ENCODE results near the gene DUS3L.
"Not testable (repeated sequence)": the region's sequence is repeated elsewhere in the genome, so short reads cannot be mapped to it uniquely, and the experiment has no call there.

The DUS3L gene

GRCh38 chr19:5795382-5795919 lies 4.5 kb upstream of the DUS3L start:
- Mint-ChIP-seq H3K4me3 (no peak overlapping the region), H3K36me3 (ENCODE audit: low read depth) (peaks cover 6% of the 10 kb centered on the region), H3K4me1 (ENCODE audit: low read depth) (peaks cover 7% of the 10 kb centered on the region), H3K27me3 (peaks cover 14% of the 10 kb centered on the region), H3K27ac (no peak overlapping the region), H3K9me3 (no peaks in the 10 kb centered on the region)

DNA sequence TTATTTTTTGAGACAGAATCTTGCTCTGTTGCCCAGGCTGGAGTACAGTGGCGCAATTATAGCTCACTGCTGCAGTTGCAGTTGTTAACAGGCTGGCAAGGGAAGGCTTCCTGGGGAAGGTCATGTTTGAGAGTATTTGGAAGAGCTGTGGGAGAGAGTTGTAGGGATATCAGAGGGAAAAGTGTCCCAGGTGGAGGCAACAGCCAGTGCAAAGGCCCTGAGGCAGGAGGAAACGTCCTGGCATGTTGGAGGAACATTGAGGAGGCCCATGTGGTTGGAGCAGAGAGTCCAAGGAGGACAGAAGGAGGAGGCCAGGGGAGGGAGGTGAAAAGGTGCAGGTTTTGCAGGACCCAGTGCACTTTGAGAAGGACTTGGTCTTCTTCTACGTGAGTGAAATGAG lies 2.2 kb upstream of the DUS3L start:
- H3K36me3 Mint-ChIP-seq (ENCODE audit: low read depth) = peaks cover 25% of the 10 kb centered on the region
- H3K4me3 Mint-ChIP-seq = no peak overlapping the region
- no peaks in the 10 kb centered on the region for H3K9me3 Mint-ChIP-seq
- H3K27me3 Mint-ChIP-seq = no peaks in the 10 kb centered on the region
- H3K4me1 Mint-ChIP-seq (ENCODE audit: low read depth) = peaks cover 20% of the 10 kb centered on the region
- no peak overlapping the region for H3K27ac Mint-ChIP-seq

DNA sequence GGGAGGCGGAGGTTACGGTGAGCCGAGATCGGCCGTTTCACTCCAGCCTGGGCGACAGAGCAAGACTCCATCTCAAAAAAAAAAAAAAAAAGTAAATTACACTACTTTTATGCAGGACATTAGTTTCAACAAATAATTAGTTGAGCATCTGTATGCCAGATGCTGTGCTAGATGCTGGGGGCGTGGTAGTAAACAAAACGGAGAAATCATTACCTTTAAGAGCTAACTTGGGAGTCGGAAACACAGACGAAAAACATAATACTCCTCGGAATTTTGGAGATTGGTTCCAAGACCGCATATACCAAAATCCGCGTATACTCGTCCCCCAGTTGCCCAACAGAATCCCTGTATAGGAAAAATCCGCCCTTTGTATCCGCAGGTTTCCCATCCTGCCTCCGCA lies 1.3 kb upstream of the DUS3L start:
- H3K36me3 Mint-ChIP-seq (ENCODE audit: low read depth) = peaks cover 30% of the 10 kb centered on the region
- H3K4me1 Mint-ChIP-seq (ENCODE audit: low read depth) = peaks cover 23% of the 10 kb centered on the region
- H3K9me3 Mint-ChIP-seq = no peaks in the 10 kb centered on the region
- H3K4me3 Mint-ChIP-seq = no peak overlapping the region
- H3K27me3 Mint-ChIP-seq = no peaks in the 10 kb centered on the region
- H3K27ac Mint-ChIP-seq = no peak overlapping the region

DNA sequence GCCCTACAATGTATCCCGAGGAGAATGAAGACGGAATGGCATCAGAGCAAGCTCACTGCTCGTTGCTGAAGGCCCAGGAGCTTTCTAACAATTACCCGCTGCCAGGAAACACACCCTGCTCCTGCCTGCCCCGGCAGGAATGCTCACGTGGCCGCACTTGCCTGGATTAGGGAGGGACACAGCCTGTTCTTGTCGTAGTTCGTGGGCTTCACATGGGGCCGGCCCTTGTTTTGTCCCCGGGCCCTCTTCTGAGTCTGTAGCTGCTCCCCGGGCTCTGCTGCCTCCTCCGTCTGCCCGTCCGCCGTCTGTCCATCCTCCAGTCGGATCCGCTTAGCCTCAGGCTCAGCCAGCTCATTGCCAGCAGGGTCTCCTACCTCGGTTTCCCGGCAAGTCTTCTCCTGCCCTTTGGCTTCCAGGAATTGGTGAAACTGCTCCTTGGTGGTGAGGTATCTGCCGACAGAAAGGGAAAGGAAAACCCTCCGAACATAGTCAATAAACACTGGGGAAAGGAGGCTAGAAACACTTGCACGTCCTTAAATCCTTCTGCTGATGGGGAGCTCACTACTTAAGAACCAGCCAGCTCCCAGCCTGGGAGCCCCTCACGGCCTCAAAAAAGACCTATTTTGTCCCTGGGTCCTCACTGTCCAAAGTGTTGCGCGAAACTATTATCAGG lies 941 bp downstream of the DUS3L start:
- no peaks in the 10 kb centered on the region for H3K9me3 Mint-ChIP-seq
- H3K4me3 Mint-ChIP-seq = peak overlapping the region; percentile 97
- no peaks in the 10 kb centered on the region for H3K27me3 Mint-ChIP-seq
- H3K27ac Mint-ChIP-seq = peak overlapping the region; percentile 100
- peaks cover 44% of the 10 kb centered on the region for H3K36me3 Mint-ChIP-seq (ENCODE audit: low read depth)
- H3K4me1 Mint-ChIP-seq (ENCODE audit: low read depth) = peaks cover 27% of the 10 kb centered on the region

DNA sequence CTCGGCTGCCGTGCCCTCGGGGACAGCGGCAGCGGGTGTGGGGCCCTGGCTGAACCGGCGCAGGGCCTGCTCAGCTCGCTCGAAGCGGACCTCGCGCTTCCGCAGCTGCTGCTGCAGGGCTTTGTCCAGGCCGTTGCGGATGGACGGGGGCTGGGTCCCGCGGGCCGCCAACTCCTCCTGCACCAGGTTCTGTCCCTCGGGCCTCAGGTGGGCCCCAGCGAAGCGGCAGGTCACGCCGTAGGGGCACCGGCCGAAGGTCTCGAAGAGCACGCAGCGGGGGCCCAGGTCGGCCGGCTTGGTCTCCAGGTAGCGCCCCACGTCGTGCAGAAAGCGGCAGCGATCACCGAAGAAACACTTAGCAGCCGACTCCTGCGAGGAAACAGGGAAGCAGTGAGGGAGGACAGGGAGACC lies 1.6 kb downstream of the DUS3L start:
- peak overlapping the region; percentile 97 for H3K4me3 Mint-ChIP-seq
- no peak overlapping the region for H3K27ac Mint-ChIP-seq
- H3K27me3 Mint-ChIP-seq = no peaks in the 10 kb centered on the region
- H3K4me1 Mint-ChIP-seq (ENCODE audit: low read depth) = peaks cover 27% of the 10 kb centered on the region
- H3K36me3 Mint-ChIP-seq (ENCODE audit: low read depth) = peaks cover 44% of the 10 kb centered on the region
- no peaks in the 10 kb centered on the region for H3K9me3 Mint-ChIP-seq

DNA sequence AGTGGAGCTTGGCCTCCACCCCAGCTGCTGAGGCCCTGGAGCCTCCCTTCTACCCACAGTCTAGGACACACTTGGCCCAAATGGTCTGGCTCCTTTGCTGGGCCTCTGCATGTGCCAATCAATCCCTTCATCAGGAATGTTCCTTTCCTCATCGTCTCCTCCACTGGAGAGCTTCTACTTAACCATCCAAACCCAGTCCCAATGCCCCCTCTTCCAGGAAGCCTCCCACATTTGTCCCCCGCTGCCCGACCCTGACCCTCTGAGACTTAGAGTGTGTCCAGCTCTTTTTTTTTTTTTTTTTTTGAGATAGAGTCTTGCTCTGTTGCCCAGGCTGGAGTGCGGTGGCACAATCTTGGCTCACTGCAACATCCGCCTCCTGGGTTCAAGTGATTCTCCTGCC lies 2.5 kb downstream of the DUS3L start:
- Mint-ChIP-seq H3K4me3 (peak overlapping the region; percentile 30), H3K27ac (no peak overlapping the region), H3K4me1 (ENCODE audit: low read depth) (peaks cover 27% of the 10 kb centered on the region), H3K36me3 (ENCODE audit: low read depth) (peaks cover 44% of the 10 kb centered on the region), H3K9me3 (no peaks in the 10 kb centered on the region), H3K27me3 (no peaks in the 10 kb centered on the region)

DNA sequence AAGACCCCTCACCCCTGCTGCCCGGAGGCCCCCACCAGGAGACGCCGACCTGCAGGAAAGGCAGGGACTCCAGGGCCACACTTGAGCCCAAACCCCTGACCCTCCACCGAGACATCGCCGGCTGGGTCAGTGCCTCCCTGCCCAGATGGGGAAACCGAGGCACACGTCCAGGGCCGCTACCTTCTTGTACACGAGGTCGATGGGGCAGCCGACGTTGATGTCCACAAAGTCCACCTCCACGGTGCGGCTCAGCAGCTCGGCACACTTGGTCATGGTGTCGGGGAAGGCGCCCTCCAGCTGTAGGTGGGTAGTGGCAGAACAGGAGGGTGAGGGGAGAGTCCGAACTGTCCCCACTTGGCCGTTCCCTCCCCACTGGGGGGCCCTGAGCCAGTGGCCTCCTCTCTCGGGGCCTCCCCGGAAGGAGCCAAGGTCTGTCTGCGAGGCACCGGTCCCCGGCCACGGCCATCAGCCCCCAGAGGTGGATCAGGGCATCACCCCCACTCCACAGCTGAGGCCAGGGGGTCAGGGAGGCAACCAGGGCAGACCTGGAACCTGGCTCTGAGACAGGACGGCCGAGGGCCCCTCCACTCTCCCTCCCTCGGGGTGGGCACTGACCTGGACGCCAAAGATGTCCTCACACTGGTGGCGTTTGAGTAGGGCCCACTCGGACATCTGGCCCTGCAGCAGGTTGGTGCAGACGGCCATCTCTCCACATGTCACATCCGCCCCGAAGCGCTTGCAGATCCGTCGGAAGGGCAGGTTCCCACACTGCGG lies 3.4 kb downstream of the DUS3L start:
- no peak overlapping the region for H3K27ac Mint-ChIP-seq
- no peaks in the 10 kb centered on the region for H3K9me3 Mint-ChIP-seq
- peak overlapping the region; percentile 39 for H3K4me3 Mint-ChIP-seq
- H3K4me1 Mint-ChIP-seq (ENCODE audit: low read depth) = peaks cover 27% of the 10 kb centered on the region
- peaks cover 44% of the 10 kb centered on the region for H3K36me3 Mint-ChIP-seq (ENCODE audit: low read depth)
- H3K27me3 Mint-ChIP-seq = no peaks in the 10 kb centered on the region

DNA sequence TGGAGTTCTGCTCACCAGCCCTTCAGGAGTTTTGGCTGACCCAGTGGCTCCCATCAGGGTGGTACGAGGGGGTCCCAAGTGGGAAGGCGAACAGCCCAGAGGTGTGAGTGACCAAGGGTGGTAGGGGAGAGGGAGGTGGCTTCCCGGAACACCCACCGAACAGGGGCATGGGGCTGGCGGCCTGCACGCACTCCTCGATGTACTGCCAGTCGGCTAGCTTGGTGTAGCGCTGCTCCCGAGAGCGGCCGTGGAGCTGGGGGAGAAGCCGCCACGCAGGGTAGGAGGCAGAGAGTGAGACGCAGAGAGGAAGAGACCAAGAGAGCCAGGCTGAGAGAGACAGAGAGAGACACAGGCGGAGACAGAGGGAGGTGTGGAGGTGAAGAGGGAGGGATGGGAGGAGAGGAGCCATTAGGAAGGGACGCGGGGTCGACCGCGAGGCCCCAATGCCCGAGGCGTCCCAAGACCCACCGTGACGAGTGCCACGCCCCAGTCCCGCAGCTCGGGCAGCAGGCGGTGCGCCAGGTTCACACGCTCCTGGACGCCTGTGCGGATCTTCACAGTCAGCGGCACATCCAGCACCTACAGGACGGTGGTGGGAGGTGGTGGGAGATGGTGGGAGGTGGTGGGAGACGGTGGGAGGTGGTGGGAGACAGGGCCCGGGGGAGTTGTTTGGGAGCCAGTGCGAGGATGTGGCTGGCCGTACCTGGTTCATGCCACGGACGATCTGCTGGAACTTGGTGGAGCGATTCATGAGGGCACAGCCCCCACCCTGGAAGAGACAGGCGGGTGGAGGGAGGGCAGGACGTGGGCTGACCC lies 4.2 kb downstream of the DUS3L start:
- no peaks in the 10 kb centered on the region for H3K27me3 Mint-ChIP-seq
- peaks cover 44% of the 10 kb centered on the region for H3K36me3 Mint-ChIP-seq (ENCODE audit: low read depth)
- H3K9me3 Mint-ChIP-seq = no peaks in the 10 kb centered on the region
- no peak overlapping the region for H3K4me3 Mint-ChIP-seq
- H3K4me1 Mint-ChIP-seq (ENCODE audit: low read depth) = peaks cover 27% of the 10 kb centered on the region
- no peak overlapping the region for H3K27ac Mint-ChIP-seq

GRCh38 chr19:5785423-5785822 lies 5.5 kb downstream of the DUS3L start:
- Mint-ChIP-seq H3K9me3 (no peaks in the 10 kb centered on the region), H3K4me1 (ENCODE audit: low read depth) (peaks cover 20% of the 10 kb centered on the region), H3K4me3 (no peak overlapping the region), H3K36me3 (ENCODE audit: low read depth) (peaks cover 37% of the 10 kb centered on the region), H3K27me3 (no peaks in the 10 kb centered on the region), H3K27ac (no peak overlapping the region)

GRCh38 chr19:5784581-5785147 lies 6.3 kb downstream of the DUS3L start, which contains the start of gene PRR22:
PRR22 (minus strand) TSS chr19:5784746; CDS start chr19:5784660, 86 bp downstream.
- Mint-ChIP-seq H3K36me3 (ENCODE audit: low read depth) (peaks cover 29% of the 10 kb centered on the region), H3K27me3 (no peaks in the 10 kb centered on the region), H3K27ac (no peak within 1 kb of the TSS), H3K9me3 (no peaks in the 10 kb centered on the region), H3K4me1 (ENCODE audit: low read depth) (peaks cover 12% of the 10 kb centered on the region), H3K4me3 (no peak within 1 kb of the TSS)

GRCh38 chr19:5782945-5783919 lies 7.7 kb downstream of the DUS3L start:
- Mint-ChIP-seq H3K9me3 (no peaks in the 10 kb centered on the region), H3K36me3 (ENCODE audit: low read depth) (peaks cover 19% of the 10 kb centered on the region), H3K4me3 (no peak overlapping the region), H3K27me3 (no peaks in the 10 kb centered on the region), H3K27ac (no peak overlapping the region), H3K4me1 (ENCODE audit: low read depth) (peaks cover 7% of the 10 kb centered on the region)

GRCh38 chr19:5782322-5782721 lies 8.6 kb downstream of the DUS3L start:
- no peak overlapping the region for H3K27ac Mint-ChIP-seq
- peaks cover 14% of the 10 kb centered on the region for H3K36me3 Mint-ChIP-seq (ENCODE audit: low read depth)
- no peak overlapping the region for H3K4me3 Mint-ChIP-seq
- H3K4me1 Mint-ChIP-seq (ENCODE audit: low read depth) = peaks cover 4% of the 10 kb centered on the region
- H3K9me3 Mint-ChIP-seq = no peaks in the 10 kb centered on the region
- no peaks in the 10 kb centered on the region for H3K27me3 Mint-ChIP-seq

DNA sequence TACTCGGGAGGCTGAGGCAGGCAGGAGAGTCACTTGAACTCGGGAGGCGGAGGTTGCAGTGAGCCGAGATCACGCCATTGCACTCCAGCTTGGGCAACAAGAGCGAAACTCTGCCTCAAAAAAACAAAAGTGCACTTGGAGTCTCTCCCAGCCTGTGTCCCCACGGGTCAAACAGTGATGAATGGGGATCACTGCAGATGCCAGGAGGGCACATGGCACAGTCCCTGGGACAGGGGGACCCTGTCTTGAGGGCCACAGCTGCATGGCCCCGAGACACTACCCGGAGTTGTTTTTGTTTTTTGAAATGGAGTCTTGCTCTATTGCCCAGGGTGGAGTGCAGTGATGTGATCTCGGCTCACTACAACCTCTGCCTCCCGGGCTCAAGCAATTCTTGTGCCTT lies 10.0 kb downstream of the DUS3L start:
- H3K36me3 Mint-ChIP-seq (ENCODE audit: low read depth); H3K27ac Mint-ChIP-seq; H3K27me3 Mint-ChIP-seq; H3K4me3 Mint-ChIP-seq; H3K4me1 Mint-ChIP-seq (ENCODE audit: low read depth); H3K9me3 Mint-ChIP-seq: not testable (repeated sequence)

- Mint-ChIP-seq H3K4me1 (ENCODE audit: low read depth) (no peaks in the 10 kb centered on the region), H3K27me3 (no peaks in the 10 kb centered on the region), H3K4me3 (no peak overlapping the region), H3K9me3 (no peaks in the 10 kb centered on the region), H3K36me3 (ENCODE audit: low read depth) (no peaks in the 10 kb centered on the region), H3K27ac (no peak overlapping the region)
Measured at GRCh38 chr19:5778402-5778801, 12.6 kb downstream of the DUS3L start.

All from stimulated activated naive CD8-positive, alpha-beta T cell treated with anti-CD3 and anti-CD28 coated beads, Interleukin-15, Interleukin-2, amounts not matched to agents 100 ng/mL and 50 ng/mL, for 24 hours (primary cell).